ENCODE data around the gene CTSZ. TPM values are rescaled to one million over a fixed set of nuclear protein-coding genes. Genes with fewer than 3 reads are reported as not detected.

CTSZ gene
- 148 to 192 TPM (median 181 TPM) in 5 replicates for total RNA-seq (2022; extraction: Qiagen RNA extraction; ENCODE audit: low read depth)

DNA sequence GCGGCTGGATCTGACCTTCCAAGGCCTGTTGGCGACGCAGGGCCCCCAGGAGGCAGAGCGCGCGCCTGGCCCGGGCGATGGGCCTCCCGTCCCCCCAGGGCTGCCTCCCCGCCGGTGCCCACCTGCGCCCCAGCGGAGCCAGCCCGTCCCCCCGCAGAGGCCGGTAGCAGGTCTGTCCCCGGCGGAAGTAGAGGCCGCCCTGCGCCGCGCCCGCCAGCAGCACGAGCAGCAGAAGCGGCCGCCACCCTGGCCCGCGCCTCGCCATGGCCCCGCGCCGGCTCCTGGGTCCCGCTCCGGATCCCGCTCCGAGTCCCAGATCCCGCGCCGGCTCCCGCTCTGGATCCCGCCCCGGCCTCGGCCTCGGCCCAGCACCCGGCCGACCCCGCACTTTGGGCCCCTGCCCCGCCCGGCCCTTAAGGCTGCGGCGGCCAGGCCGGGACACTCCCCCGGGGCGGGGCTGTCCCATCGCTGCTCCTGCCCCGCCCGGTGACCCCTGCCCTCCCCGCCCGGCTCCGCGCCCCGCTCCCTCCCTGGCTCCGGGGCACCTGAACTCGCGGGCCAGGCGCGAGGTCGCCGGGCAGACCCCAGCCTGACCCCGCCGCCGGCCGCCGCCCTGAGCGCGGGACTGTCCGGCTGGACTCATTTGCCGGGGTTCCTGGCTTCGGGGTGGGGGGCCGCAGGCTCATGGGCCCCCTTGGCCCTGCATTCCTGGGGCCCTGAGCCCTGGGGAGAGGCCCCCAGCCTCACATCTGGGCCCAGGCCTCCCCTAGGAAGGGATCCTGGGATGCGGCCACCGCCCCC is at the start of gene CTSZ:
CTSZ (minus strand) TSS at position 391 of the 801 bp plus-strand sequence; CDS start at position 265, 126 bp downstream.

GRCh38 chr20:59042151-59042795 is 35.2 kb upstream of the CTSZ start, which contains the start of gene PRELID3B:
PRELID3B (minus strand) TSS chr20:59042786; CDS start chr20:59042730, 56 bp downstream.

DNA sequence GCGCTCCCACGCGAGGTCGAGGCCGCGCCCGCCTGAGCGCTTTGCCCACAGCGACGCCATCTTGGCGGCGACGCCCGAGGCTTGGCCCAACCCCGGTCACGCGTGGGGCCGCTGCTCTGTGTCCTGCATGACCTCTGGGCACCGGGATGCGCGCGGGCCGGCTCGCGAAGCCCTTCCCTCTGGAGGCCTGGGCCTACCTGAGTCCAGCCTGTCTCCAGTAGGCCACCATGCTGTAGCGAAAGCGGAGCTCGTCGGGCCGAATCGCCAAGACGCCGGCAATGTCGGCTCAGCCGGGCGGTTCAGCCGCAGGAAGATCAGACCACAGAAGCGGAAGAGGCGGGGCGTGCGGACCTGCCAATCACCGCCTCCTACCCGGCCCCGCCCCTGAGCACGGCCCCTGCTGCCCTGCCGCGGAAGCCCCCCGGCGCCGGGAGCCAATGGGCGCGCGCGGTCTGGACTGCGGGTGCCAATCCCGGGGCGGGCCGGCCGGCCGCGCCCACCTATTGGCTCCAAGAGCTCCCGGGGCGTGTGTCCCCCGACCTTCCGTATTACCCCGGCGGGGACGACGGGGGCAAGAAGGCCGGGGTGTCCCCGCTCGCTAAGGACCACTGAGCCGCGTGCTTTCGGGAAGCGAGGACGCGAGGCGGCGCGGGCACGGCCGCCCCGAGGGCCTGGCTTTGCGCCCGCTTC is 25.1 kb upstream of the CTSZ start, which contains the start of gene ATP5F1E:
ATP5F1E (minus strand) TSS at position 313 of the 690 bp plus-strand sequence; CDS start at position 229, 84 bp downstream.

GRCh38 chr20:59019217-59019616 is 12.2 kb upstream of the CTSZ start, which contains the start of gene TUBB1:
TUBB1 (plus strand) TSS chr20:59019429; CDS start chr20:59019523, 94 bp downstream.

DNA sequence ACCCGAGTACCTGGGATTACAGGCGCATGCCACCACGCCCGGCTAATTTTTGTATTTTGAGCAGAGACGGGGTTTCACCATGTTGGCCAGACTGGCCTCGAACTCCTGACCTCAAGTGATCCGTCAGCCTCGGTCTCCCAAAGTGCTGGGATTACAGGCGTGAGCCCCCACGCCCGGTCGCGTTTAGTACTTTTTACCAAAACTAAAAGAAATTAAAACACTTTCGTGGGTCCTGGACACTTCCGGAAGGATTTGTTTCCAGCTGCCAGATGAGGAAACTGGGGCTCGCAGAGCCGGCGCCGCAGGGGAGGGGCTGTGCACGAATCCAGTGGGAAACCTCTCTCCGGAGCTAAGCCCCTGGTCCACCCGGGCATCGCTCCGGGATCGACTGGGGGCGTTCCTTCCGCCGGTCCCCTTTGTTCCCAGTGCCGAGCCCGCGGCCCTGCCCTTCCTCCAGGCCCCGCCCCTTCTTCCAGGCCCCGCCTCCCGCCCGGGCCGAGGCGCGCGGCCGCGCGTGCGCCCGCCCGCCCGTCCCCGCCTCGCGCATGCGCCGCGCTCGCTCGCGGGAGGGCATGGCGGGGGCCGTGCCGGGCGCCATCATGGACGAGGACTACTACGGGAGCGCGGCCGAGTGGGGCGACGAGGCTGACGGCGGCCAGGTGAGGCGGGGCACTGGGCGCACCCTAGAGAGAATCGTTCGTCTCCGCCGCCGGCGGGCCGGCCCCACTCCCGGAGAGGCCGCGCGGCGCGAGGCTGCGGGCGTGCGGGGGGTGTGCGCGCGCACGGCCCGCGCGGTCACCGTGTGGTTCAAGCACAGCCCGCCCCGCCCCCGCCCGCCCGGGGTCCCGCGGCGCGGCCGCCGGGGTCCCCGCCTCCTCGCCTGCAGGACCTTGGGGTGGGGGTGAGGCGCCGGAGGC is 26.1 kb downstream of the CTSZ start, which contains the start of gene NELFCD:
NELFCD (plus strand) TSS at position 546 of the 917 bp plus-strand sequence; CDS start at position 600, 54 bp downstream.

Other genes starting within 250 kb of the CTSZ start
- gene GNAS-AS1, start 156.4 kb downstream of the CTSZ start, total RNA-seq (2022; extraction: Qiagen RNA extraction; ENCODE audit: low read depth), result not detected in 5 replicates
- 663 to 767 TPM (median 716 TPM) in 5 replicates for gene GNAS, start 154.5 kb downstream of the CTSZ start, total RNA-seq (2022; extraction: Qiagen RNA extraction; ENCODE audit: low read depth)
- gene NELFCD, start 26.0 kb downstream of the CTSZ start, total RNA-seq (2022; extraction: Qiagen RNA extraction; ENCODE audit: low read depth), result 44.0 to 49.7 TPM (median 47.4 TPM) in 5 replicates
- not detected in 5 replicates for gene TUBB1, start 12.2 kb upstream of the CTSZ start, total RNA-seq (2022; extraction: Qiagen RNA extraction; ENCODE audit: low read depth)
- 88.3 to 146 TPM (median 103 TPM) in 5 replicates for gene ATP5F1E, start 25.1 kb upstream of the CTSZ start, total RNA-seq (2022; extraction: Qiagen RNA extraction; ENCODE audit: low read depth)
- 50.6 to 81.4 TPM (median 59.9 TPM) in 5 replicates for gene PRELID3B, start 35.5 kb upstream of the CTSZ start, total RNA-seq (2022; extraction: Qiagen RNA extraction; ENCODE audit: low read depth)
- gene ZNF831, start 156.6 kb upstream of the CTSZ start, total RNA-seq (2022; extraction: Qiagen RNA extraction; ENCODE audit: low read depth), result not detected in 5 replicates